ENCODE measurements around the gene AGAP1.

DNA sequence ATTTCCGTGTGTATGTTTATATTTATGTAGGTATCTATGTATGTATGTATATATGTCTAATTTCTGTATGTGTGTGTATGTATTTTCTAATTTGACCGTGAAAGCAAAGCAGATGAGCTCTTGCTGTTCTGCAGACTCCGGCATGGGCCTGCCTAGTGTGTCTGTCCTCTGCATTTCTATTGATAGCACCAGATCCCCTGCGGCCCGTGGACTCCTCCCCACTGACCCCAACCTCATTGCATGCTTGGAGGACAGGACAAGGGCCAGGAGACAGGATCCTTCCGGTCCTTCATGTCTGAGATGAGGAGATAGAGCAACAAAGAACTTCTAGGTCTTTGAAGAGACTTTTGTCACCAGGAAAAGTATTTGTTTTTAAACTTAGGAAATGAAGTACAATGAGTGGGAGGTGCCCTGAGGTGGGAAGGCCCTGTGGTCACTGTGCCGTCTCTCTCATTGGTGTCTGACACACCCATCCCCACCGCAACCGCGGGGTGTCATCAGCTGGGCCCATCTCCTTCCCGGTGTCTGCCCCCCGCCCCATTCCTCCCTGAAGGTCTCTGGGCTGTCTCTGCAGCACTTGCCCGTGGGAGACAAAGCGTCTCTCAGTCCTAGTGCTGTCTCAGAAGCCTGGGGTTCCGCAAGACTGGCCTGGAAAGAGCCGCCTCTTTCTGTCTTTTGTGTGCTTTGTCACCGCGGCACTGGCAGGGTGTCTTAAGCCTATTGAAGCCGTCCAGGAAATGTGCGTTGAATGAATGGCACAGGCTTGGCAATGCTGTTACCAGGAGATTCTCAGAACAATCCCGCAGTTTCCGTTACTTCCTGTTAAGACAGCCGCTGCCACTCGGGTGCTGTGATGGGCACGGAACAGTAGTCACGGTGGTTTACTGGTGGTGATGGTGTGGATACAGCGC is 216.4 kb downstream of the AGAP1 start:
- TF ChIP-seq POLR2A (IDR thresholded peaks at IDR 0.05): no peak
- TF ChIP-seq, protein P1, sequence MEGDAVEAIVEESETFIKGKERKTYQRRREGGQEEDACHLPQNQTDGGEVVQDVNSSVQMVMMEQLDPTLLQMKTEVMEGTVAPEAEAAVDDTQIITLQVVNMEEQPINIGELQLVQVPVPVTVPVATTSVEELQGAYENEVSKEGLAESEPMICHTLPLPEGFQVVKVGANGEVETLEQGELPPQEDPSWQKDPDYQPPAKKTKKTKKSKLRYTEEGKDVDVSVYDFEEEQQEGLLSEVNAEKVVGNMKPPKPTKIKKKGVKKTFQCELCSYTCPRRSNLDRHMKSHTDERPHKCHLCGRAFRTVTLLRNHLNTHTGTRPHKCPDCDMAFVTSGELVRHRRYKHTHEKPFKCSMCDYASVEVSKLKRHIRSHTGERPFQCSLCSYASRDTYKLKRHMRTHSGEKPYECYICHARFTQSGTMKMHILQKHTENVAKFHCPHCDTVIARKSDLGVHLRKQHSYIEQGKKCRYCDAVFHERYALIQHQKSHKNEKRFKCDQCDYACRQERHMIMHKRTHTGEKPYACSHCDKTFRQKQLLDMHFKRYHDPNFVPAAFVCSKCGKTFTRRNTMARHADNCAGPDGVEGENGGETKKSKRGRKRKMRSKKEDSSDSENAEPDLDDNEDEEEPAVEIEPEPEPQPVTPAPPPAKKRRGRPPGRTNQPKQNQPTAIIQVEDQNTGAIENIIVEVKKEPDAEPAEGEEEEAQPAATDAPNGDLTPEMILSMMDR (IDR thresholded peaks at IDR 0.05): no peak
